ENCODE data around the gene CLEC3B. TPM values are rescaled to one million over a fixed set of nuclear protein-coding genes. Genes with fewer than 3 reads are reported as not detected.

The CLEC3B gene
- total RNA-seq, 1 donor from 2014 or later: 0.60 TPM

DNA sequence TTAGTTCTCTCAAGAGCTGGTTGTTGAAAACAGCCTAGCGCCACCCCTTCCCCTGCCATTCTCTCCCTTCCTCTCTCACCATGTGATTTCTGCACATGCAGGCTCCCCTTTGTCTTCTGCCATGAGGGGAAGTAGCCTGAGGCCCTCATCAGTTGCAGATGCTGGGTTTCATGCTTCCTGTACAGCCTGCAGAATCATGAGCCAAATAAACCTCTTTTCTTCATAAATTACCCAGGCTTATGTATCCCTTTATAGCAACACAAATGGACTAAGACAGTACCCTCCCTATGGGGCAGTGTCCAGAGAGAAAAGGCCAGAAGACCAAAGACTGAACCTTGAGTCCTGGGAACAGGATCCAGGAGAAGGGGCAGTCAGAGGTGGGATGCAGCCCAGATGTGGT, 54.7 kb downstream of the CLEC3B start:
- H3K27me3 Mint-ChIP-seq (ENCODE audit: low read depth): no peaks in the 10 kb centered on the region
- H3K27ac Mint-ChIP-seq: no peak overlapping the region
- H3K36me3 Mint-ChIP-seq: no peaks in the 10 kb centered on the region
- H3K4me3 Mint-ChIP-seq: no peak overlapping the region
- DNase-seq (ENCODE audit: low spot score in 2 of 2, unreplicated experiment in 2 of 2): no peak
- TF ChIP-seq, protein P1, sequence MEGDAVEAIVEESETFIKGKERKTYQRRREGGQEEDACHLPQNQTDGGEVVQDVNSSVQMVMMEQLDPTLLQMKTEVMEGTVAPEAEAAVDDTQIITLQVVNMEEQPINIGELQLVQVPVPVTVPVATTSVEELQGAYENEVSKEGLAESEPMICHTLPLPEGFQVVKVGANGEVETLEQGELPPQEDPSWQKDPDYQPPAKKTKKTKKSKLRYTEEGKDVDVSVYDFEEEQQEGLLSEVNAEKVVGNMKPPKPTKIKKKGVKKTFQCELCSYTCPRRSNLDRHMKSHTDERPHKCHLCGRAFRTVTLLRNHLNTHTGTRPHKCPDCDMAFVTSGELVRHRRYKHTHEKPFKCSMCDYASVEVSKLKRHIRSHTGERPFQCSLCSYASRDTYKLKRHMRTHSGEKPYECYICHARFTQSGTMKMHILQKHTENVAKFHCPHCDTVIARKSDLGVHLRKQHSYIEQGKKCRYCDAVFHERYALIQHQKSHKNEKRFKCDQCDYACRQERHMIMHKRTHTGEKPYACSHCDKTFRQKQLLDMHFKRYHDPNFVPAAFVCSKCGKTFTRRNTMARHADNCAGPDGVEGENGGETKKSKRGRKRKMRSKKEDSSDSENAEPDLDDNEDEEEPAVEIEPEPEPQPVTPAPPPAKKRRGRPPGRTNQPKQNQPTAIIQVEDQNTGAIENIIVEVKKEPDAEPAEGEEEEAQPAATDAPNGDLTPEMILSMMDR (IDR thresholded peaks at IDR 0.05; ENCODE audit: unreplicated experiment): no peak
- no peaks in the 10 kb centered on the region for H3K4me1 Mint-ChIP-seq
- no peaks in the 10 kb centered on the region for H3K9me3 Mint-ChIP-seq

DNA sequence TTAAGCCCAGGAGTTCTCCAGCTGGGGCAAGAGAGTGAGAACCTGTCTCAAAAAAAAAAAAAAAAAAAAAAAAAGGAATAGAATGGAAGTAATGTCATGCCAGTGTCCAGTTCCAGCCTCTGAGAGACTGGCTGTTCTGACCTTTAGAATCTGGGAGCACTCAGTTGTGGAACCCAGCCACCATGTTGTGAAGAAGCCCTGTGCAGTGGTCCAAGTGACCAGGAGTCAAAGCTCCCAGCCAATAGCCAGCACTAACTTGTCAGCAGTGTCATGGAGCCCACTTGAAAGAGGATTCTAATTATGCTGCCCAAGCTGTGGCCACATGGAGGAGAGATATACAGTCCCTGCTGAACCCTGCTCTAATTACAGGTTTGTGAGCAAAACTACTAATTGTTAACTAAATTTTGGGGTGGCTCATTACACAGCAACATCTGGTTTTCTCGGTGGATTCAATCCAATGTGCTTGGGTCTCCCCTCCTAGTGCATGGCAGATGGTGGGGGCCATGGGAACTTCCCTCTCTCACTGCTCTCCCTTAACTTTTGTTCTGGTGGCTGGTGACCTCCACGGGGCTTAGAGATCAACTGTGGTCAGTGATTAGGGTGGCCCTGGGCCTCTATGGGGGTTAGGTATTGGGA, 55.5 kb downstream of the CLEC3B start:
- H3K4me3 Mint-ChIP-seq: no peak overlapping the region

DNA sequence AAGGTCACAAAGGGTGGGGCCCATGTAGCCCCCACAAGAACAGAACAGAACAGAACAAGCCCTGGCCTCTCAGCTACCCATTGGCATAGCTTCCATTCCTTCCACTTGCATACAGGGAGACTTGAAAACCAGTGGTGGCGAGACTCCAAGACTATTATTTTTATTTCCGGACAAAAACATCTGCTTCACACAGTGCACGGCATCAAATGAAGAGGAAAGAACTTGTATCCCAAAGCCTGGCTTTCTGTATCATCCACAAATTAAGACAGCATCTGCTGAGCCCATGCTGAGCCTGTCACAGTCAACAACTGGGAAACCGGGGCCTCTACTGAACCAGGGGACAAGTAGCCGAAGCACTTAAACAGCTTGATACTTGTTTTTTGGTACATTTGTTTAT, 56.0 kb downstream of the CLEC3B start:
- Mint-ChIP-seq H3K4me1 (no peaks in the 10 kb centered on the region), H3K27ac (no peak overlapping the region), H3K36me3 (no peaks in the 10 kb centered on the region), H3K9me3 (no peaks in the 10 kb centered on the region), H3K27me3 (ENCODE audit: low read depth) (no peaks in the 10 kb centered on the region), H3K4me3 (no peak overlapping the region)
- TF ChIP-seq, protein P1 (IDR thresholded peaks at IDR 0.05; ENCODE audit: unreplicated experiment): no peak
- no peak for DNase-seq (ENCODE audit: low spot score in 2 of 2, unreplicated experiment in 2 of 2)

More for the DNA sequence above, 55.5 kb downstream of the CLEC3B start:
- Mint-ChIP-seq H3K27me3 (ENCODE audit: low read depth) (no peaks in the 10 kb centered on the region), H3K9me3 (no peaks in the 10 kb centered on the region), H3K36me3 (no peaks in the 10 kb centered on the region), H3K27ac (no peak overlapping the region), H3K4me1 (no peaks in the 10 kb centered on the region)
- DNase-seq (ENCODE audit: low spot score in 2 of 2, unreplicated experiment in 2 of 2): no peak
- TF ChIP-seq, protein P1 (IDR thresholded peaks at IDR 0.05; ENCODE audit: unreplicated experiment): no peak

DNA sequence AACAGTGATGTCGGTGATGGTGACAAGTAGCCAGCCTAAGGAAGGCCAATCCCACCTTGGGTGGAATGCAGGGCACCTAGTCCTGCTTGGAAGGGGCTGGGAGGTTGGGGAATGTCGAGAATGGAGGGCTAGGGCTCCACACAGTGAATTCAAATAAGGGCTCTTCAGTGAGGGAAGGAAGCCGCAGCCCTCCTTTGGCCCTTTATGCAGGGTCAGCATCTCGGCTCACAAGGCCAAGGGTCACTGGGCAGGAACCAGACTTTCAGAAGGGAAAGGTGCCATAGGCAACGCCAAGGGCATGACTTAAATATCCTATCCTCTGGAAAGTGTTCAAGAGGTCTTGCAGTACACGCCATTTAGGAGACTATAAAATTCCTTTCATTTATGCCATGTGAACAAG, 56.9 kb downstream of the CLEC3B start:
- TF ChIP-seq, protein P1 (IDR thresholded peaks at IDR 0.05; ENCODE audit: unreplicated experiment): no peak
- DNase-seq (ENCODE audit: low spot score in 2 of 2, unreplicated experiment in 2 of 2): no peak
- Mint-ChIP-seq H3K27ac (no peak overlapping the region), H3K4me3 (no peak overlapping the region), H3K9me3 (no peaks in the 10 kb centered on the region), H3K36me3 (no peaks in the 10 kb centered on the region), H3K27me3 (ENCODE audit: low read depth) (no peaks in the 10 kb centered on the region), H3K4me1 (no peaks in the 10 kb centered on the region)

DNA sequence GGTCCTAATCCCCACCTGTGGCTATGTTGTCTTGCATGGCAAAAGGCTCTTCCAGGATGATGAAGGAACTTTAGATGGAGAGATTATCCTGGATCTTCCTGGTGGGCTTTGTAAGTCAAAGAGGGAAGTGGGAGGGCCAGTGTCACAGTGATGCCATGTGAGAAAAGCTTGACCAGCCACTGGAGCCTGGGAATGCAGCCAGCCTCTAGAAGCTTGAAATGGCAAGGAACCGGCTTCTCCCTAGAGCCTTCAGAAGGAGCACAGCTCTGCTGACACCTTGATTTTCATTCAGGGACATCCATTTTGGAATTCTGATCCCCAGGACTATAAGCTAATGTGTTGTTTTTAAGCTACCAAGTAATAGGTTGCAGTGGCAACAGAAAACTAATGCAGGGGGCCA, 58.3 kb downstream of the CLEC3B start:
- Mint-ChIP-seq H3K36me3 (no peaks in the 10 kb centered on the region), H3K9me3 (no peaks in the 10 kb centered on the region), H3K4me3 (no peak overlapping the region), H3K4me1 (peaks cover 7% of the 10 kb centered on the region), H3K27ac (no peak overlapping the region), H3K27me3 (ENCODE audit: low read depth) (no peaks in the 10 kb centered on the region)
- no peak for DNase-seq (ENCODE audit: low spot score in 2 of 2, unreplicated experiment in 2 of 2)
- TF ChIP-seq, protein P1 (IDR thresholded peaks at IDR 0.05; ENCODE audit: unreplicated experiment): no peak
